Activated T-helper 1 cell treated with anti-CD3 and anti-CD28 coated beads, Interleukin-2, amount 50 U/mL, for 16 hours (primary cell): ENCODE measurements around the gene SLC6A17.
A peak's percentile ranks its signal among the peaks of the same experiment; 100 is the strongest.

Experiments
- DNase-seq, 2 donors: peaks; one replicate each; pipeline ENCODE4 v3.0.0-alpha.2; 2020; ENCODE audit warnings: low read depth in 1 of 2, low spot score in 1 of 2

SLC6A17 gene

GRCh38 chr1:110173466-110174105 is 23.3 kb downstream of the SLC6A17 start:
- DNase-seq = no peak

GRCh38 chr1:110174961-110175360 is 24.7 kb downstream of the SLC6A17 start:
- DNase-seq = no peak

- no peak for DNase-seq
Measured at GRCh38 chr1:110176299-110176956, 26.1 kb downstream of the SLC6A17 start.

GRCh38 chr1:110177775-110178174 is 27.5 kb downstream of the SLC6A17 start:
- DNase-seq = no peak

- no peak for DNase-seq
Measured at GRCh38 chr1:110183642-110184167, 33.4 kb downstream of the SLC6A17 start.

- no peak for DNase-seq
Measured at GRCh38 chr1:110184446-110184845, 34.2 kb downstream of the SLC6A17 start.

- no peak for DNase-seq
Measured at GRCh38 chr1:110185181-110185580, 34.9 kb downstream of the SLC6A17 start.

- DNase-seq = no peak
Measured at GRCh38 chr1:110186558-110186957, 36.3 kb downstream of the SLC6A17 start.

GRCh38 chr1:110187139-110187890 is 37.0 kb downstream of the SLC6A17 start:
- DNase-seq = no peak

GRCh38 chr1:110188035-110188618 is 37.8 kb downstream of the SLC6A17 start:
- no peak for DNase-seq

- DNase-seq = no peak
Measured at GRCh38 chr1:110189181-110189580, 38.9 kb downstream of the SLC6A17 start.

- no peak for DNase-seq
Measured at GRCh38 chr1:110190282-110190929, 40.1 kb downstream of the SLC6A17 start.

- no peak for DNase-seq
Measured at GRCh38 chr1:110192541-110192940, 42.2 kb downstream of the SLC6A17 start.

GRCh38 chr1:110195196-110195595 is 44.9 kb downstream of the SLC6A17 start:
- no peak for DNase-seq

- DNase-seq = peak in 1 of 2 donors; percentile 24
Measured at GRCh38 chr1:110196917-110197765, 46.8 kb downstream of the SLC6A17 start.

GRCh38 chr1:110197905-110198629 is 47.8 kb downstream of the SLC6A17 start:
- DNase-seq = no peak

- no peak for DNase-seq
Measured at GRCh38 chr1:110198746-110199145, 48.5 kb downstream of the SLC6A17 start.

GRCh38 chr1:110200190-110200589 is 49.9 kb downstream of the SLC6A17 start:
- no peak for DNase-seq

- DNase-seq = no peak
Measured at GRCh38 chr1:110200666-110201065, 50.4 kb downstream of the SLC6A17 start.
